H54 (cell line): ENCODE results near the gene TFE3.

Experiments used
- DNase-seq: peaks from one replicate; pipeline ENCODE4 v3.0.0; 2011; ENCODE audit warnings: low spot score, mixed read lengths; ENCODE audit not compliant: insufficient read length
- FAIRE-seq: peaks from 3 replicates; lab custom pipeline; 2011; peaks lifted over from hg19 to GRCh38; lab: Jason Lieb, UNC
- POLR2A ChIP-seq: IDR thresholded peaks from 2 replicates; pipeline ENCODE4 v1.6.1; 2011; ENCODE audit warnings: low read depth, mild to moderate bottlenecking, low read length

The TFE3 gene

DNA sequence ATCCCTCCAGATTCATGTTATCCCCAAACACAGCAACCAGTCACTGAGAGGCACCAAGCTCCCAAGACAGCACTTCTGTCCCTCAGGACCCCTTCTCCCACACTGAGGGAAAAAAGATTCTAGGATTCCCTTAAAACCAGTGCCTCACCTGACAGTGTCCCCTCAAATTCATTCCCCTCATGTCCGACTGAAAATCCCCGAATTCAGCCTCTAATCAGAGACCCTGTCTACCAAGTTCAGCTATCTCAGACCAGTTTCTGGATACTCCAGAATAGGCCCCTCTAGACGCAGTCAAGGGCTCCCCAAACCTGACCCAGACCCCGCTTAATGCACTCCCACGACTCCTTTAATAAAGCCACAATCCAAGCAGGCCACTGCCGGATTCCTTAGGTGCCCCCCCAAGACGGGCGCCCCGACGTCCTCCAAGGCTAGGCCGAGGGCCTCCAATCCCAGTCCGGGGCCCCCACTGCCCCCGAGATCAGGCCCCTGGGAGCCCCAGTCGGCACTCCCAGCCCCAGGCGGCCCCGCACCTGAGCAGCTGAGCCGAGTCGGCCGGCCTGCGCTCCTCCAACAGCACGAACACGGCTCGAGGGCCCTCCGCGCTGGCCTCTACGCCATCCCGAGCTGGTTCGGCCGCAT, 457 bp downstream of the TFE3 start:
- DNase-seq (no peak), FAIRE-seq (no peak)
- TF ChIP-seq POLR2A, result no peak

DNA sequence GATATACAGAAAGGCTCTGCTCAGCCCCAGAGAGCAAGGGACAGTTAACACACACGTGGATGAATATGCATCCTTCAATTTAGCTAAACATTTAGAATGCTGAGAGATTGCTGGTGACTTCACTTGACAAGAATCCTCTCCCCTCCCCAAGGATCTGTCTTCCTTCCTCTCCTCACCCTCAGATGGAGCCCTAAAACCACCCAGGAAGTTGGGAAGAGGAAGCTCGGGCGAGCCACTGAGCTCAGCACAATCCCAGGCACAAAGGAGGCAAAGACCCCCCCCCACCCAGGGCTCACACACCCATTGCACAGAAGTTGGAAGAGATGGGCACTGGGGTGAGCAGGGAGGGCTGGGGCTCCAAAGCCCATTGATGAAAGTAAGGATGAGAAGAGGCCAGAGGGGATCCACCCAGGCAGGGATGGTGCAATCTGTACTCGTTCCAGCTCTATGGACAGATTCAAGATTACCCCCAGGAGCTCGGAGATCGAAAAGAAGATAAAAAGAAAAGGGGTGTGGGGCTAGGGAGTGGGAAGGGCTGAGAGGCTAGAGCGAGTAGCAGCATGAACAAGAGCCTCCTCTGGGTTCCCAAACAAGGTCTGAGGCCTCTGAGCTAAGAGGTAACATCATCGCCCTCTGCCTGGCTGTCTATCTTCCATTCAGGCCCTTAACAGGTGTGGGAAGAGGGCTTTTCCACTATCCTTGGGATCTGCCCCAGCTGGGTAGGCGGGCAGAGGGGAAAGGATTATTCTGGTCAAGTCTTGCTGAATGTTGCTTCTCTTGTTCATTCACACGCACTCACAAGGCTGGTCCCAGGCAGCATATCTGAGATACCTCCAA, 1.2 kb downstream of the TFE3 start:
- no peak for TF ChIP-seq POLR2A
- DNase-seq (no peak), FAIRE-seq (no peak)

DNA sequence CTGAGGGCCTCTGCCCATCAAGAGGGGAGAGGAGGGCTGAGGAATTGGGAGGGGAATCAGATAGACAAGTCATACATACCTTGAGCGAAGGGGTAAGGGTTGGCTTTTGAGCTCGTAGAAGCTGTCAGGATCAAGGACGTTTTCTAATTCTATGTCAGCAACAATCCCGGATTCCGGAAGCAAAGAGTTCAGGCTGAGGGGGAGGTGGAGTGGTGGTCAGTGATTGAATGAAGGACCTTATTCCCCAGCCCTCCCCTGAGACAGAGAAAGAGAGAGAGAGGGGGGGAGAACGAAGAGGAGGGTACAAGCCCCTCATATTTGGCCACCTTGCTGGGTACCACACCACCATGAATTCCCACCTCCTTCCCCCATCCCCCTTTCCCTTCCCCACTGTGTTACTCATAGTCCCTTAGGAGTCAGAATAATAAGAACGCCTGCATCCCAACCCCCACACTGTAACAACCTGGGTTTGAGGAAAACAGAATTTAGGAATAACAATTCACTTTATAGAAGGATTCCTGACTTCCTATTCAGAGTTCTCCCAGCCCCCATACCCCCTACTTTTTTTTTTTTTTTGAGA, 2.7 kb downstream of the TFE3 start:
- no peak for DNase-seq
- TF ChIP-seq POLR2A, result no peak
- FAIRE-seq, result no peak

DNA sequence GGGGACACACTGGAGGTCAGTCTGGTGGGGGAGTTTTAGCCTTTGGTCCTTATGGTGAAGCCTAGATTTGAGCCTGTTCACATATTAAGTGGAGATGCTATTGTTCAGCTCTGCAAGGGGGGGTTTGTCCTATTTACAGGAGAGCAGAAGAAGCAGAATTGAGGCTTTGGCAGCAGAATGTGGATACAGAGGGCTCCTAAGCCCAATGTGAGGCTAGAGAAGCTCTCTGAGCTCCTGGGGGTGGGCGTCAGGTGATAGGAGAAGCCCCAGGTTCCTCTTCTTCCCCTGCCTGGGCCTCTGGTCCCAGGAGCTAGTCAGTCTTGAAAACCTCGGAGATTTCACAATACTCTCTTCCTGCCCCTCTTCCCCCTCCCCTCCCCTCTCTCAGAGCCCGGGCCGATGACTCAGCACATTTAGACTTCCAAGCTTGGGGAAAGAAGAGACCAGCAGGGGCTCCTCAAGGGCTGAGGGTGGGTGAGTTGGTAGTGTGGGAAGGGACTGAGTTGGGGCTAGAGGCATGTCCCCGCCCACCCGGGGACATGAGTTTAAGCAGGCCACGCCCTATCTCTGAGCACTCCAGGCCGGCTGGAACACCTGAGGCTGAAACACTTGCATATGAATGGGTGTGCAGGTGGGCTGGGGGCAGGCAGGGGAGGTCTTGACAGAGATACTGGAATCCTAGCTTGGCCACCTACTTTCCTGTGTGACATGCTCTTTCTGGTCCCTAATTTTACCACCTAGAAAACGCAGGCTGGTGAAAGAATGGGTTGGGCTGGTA, 3.4 kb downstream of the TFE3 start:
- peak; percentile 32 for DNase-seq
- no peak for TF ChIP-seq POLR2A
- FAIRE-seq, result no peak

DNA sequence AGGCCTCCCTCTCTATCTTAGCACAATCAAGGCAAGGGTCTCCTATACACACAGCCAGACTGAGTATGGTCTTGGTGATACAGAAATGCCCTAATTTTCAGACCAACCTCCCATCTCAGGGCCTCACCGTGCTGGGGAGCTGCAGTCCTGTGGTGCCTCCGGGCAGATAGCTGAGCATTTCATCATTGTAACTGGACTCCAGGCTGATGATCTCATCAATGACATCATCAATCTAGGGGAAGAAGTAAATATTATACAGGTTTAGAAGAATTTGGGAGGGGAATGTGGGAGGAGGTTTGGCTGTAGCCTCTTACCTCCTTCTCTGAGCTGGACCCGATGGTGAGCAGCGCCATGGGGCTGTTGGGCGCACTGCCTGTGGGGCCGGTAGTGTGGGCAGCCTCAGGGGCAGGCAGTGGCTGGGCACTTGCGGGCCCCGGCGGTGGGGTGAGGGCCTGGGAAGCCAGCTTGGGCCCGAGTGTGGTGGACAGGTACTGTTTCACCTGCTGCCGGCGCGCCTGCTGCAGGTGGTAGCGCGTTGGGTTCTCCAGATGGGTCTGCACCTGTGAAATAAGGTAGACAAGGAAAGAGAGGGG, 5.2 kb downstream of the TFE3 start:
- no peak for DNase-seq
- FAIRE-seq, result no peak
- no peak for TF ChIP-seq POLR2A

DNA sequence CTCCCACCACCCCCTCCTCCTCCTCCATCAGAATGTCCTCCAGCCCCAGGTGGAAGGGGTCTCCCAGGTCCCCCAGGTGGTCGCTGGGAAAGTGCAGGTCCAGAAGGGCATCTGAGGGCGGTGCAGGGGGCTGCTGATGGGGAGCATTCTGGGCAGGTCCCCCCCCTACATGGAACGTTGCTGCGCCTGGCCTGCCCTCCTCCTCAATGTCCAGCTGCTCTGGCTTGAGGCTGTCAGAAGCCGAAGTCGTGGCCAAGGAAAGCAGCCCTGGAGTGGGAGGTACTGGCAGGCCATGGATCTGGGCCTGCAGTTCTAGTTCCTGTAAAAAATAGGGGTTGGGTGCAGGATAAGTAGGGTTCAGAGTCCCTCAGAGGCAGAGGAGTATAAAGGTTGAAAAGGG, 12.9 kb downstream of the TFE3 start:
- no peak for TF ChIP-seq POLR2A
- no peak for DNase-seq
- FAIRE-seq, result no peak

DNA sequence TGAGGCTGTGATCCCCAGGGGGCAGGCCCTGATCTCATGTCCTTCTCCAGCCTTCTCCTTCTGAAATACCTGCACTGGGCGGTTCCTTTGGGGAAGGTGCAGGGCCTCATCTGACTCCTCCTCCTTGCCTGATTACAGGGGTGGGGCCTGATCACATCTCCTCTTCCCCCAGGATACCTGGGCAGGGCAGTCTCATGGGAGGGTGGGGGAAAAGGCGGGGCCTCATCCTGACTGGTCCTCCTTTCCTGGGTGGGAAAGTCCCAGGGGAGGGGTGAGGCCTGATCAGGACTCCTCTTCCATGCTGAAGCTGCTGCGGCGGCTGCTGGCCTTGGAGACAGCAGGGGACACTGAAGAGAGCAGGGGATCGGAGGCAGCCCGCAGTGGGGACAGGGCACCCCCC, 13.3 kb downstream of the TFE3 start:
- FAIRE-seq, result no peak
- DNase-seq, result no peak
- no peak for TF ChIP-seq POLR2A

DNA sequence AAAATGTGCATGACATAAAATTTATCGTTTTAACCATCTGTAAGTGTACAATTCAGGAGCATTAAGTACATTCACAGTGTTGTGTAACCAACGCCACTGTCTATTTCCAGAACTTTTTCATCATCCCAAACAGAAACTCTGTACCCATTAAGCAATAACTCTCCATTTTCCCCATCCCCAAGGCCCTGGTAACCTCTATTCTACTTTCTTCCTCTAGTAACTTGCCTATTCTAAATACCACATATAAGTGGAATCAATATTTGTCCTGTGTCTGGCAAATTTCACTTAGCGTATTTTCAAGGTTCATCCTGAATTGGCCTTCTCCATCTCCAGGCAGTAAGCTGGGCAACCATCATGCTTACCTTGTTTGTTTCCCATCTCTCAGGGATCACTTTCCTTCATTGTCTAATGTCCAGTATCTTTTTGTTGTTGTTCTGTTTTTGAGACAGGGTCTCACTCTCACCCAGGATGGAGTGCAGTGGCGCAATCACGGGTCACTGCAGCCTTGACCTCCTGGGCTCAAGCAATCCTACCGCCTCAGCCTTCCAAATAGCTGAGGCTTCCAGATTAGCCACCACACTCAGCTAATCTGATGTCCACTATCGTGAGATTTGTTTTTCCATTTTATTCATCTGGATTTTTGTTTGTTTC, 23.4 kb downstream of the TFE3 start:
- TF ChIP-seq POLR2A, result no peak
- FAIRE-seq (no peak), DNase-seq (no peak)

DNA sequence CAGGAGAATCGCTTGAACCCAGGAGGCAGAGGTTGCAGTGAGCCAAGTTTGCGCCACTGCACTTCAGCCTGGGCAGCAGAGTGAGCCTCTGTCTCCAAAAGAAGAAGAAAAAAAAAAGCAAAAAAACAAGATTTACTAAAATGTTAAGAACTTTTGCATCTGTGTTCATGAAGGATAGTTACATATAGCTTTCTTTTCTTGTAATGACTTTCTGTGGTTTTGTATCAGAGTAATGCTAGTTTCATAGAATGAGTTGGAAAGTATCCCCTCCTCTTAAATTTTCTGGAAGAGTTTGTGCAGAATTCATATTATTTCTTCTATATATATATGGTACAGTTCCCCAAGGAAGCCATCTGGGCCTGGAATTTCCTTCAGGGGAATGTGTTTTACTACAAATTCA, 24.1 kb downstream of the TFE3 start:
- FAIRE-seq (no peak), DNase-seq (no peak)
- TF ChIP-seq POLR2A, result no peak

DNA sequence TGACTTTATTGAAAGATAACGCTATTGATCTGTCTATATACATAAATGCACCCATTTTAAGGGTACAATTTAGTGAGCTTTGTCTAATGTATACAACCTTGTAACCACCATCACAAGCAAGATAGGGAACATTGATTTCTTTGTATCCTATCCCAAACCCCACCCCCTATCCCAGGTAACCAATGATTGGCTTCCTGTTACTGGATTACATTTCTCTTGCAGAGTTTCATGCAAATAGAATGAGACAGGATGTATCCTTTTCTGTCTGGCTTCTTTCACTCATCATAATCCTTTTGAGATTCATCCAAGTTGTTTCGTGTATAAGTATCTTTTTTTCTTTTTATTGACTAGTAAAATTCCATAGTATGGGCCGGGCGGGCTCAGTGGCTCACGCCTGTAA, 39.5 kb downstream of the TFE3 start:
- no peak for TF ChIP-seq POLR2A
- FAIRE-seq (no peak), DNase-seq (no peak)

DNA sequence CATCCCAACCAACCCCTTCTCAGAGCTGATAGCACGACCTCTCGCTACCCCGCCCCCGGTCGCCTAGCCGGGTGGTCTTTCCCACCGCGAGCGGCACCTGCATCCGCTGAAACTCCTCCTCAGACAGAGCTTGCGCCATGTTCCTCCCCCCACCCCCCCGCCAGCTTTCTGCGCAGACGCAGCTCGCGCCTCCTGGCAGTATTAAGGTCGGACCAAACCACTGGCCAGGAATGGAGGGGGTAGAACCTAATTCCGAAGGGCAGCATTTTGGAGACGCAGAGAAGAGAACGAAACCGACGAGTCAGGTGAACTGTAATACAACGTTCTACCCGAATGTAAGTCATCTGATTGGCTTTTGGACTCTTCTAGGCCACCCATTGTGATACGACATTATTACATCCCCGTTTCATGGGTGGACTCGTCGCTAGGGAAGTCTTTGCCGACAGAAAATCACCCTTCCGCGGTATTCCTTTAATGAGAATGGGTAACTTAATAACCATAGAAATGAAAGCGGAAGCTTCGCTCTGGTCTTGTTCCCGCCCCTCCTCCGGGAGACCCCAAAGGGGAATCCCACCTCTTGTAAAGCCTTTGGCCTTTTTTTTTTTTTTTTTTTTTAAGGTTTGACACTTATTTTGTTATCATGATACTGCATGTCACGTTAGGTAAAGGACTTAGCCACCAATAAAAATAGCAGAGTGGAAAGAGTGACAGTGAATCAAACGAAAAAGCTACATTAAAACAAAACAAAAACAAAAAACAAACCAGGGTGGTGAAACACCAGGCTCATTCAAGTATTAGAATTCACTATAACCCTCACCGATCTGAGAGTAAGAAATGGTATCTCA, 40.8 kb downstream of the TFE3 start, which contains the start of gene GRIPAP1:
Gene GRIPAP1, minus strand, starts transcription at position 174 of the 845 bp plus-strand sequence. Its CDS starts 35 bp downstream, at position 139.
- DNase-seq, result peak; percentile 23
- peak; percentile 60; the same call in 1 of the 2 replicates for TF ChIP-seq POLR2A
- no peak for FAIRE-seq

DNA sequence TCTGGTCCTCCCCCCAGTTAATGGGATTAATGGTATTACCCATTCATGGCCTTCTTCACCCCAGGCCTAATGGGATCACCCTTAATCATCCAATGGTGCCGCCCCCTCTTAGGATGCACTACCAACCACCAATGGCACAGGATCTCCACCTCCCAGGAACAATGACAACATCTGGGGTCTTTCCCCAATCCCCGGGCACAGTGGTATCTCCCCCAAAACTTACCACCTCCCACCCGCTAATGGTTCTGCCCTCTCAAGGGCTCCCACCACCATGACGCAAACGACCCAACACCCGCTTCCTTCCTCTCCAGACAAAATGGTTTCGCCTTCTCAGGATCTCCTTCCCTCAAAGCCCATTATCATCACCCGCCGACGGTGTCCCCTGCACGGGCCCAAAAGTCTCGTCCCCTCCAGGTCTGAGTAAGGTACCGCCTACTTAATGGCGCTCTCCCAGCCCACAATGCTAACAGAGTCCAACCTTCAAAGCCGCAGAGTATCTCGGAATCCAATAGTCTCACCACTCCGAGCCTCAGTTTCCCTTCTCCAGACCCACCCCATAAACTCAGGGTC, 41.6 kb downstream of the TFE3 start:
- no peak for TF ChIP-seq POLR2A
- DNase-seq, result peak; percentile 15

More for the DNA sequence above, 41.6 kb downstream of the TFE3 start:
- FAIRE-seq, result no peak
